ENCODE measurements around the gene TMEM234.

DNA sequence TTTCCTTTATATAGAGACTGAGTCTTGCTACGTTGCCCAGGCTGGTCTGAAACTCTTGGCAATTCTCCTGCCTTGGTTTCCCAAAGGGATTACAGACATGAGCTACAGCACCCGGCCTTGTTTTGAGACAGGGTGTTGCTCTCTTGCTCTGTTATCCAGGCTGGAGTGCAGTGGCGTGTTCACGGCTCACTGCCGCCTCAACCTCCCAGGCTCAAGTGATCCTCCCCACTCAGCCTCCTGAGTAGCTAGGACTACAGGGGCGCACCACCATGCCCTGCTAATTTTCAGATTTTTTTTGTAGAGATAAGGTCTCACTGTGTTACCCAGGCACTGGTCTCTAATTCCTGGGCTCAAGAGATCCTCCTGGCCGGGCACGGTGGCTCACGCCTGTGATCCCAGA, 43.7 kb upstream of the TMEM234 start:
- TF ChIP-seq ZNF10 (CRISPR knock-in tag; IDR thresholded peaks at IDR 0.05; ENCODE audit: borderline replicate concordance, low read depth) (no peak), SOX6 (IDR thresholded peaks at IDR 0.05) (no peak), SOX6 (CRISPR knock-in tag; IDR thresholded peaks at IDR 0.05) (no peak)
- TF ChIP-seq, protein P1, sequence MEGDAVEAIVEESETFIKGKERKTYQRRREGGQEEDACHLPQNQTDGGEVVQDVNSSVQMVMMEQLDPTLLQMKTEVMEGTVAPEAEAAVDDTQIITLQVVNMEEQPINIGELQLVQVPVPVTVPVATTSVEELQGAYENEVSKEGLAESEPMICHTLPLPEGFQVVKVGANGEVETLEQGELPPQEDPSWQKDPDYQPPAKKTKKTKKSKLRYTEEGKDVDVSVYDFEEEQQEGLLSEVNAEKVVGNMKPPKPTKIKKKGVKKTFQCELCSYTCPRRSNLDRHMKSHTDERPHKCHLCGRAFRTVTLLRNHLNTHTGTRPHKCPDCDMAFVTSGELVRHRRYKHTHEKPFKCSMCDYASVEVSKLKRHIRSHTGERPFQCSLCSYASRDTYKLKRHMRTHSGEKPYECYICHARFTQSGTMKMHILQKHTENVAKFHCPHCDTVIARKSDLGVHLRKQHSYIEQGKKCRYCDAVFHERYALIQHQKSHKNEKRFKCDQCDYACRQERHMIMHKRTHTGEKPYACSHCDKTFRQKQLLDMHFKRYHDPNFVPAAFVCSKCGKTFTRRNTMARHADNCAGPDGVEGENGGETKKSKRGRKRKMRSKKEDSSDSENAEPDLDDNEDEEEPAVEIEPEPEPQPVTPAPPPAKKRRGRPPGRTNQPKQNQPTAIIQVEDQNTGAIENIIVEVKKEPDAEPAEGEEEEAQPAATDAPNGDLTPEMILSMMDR (CRISPR knock-in tag; IDR thresholded peaks at IDR 0.05): no peak
